ENCODE measurements around the gene P4HA2. TPM values are rescaled to one million over a fixed set of nuclear protein-coding genes. Genes with fewer than 3 reads are reported as not detected.

Gene P4HA2
- polyA plus RNA-seq, 1 of the 3 experiments (the other 2 are of a cell fraction), result 67.2 TPM

DNA sequence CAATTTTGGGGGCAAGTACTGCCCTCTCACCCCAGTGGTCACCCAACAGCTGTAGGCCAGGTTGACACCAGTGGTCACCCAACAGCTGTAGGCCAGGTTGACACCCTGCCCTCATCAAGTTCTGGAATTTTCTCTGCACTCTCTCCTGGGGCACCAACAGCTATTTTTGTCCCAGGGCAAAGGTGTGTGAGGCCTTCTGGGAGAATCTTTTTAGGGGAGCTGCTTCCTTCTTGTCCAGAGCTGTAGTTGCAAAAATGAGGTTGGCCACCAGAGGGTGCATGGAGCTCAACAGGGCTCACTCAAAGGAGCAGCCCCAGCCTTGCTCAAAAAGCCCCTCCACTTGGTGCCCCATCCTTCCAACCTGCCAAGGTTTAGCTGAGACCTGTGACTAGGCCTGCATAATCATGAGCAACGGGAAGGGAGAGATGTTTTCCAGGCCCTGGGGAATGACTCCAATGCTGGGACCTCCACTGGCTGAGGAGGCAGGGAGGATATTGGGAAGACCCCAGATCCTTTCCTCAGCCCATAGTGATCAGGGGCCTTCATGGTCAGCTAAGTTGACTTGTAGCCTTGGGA is 10.6 kb upstream of the P4HA2 start:
- CTCF ChIA-PET, result interaction anchor here (0.6 to 3.9 kb wide), 47 partner anchors 9 to 1582 kb away, joined by 3 to 50 read pairs (median 6); partner anchors contain the start of genes P4HA2, PDLIM4, SLC22A4 and SLC22A5
- H3K27me3 ChIP-seq (ENCODE audit: insufficient read depth), result no peaks in the 10 kb centered on the region
- no peaks in the 10 kb centered on the region for H3K79me2 ChIP-seq (ENCODE audit: insufficient read depth)
- no peak overlapping the region for H3K27ac ChIP-seq (ENCODE audit: low read depth in 2 of 2, low read length in 1 of 2)
- DNase-seq, result peak; percentile 71
- H3K9ac ChIP-seq, result no peak overlapping the region
- no peaks in the 10 kb centered on the region for H3K9me2 ChIP-seq
- POLR2A ChIA-PET, result interaction anchor here (1.0 to 1.5 kb wide), 4 partner anchors 21 to 252 kb away, joined by 3 to 7 read pairs (median 5); partner anchors contain the start of genes IRF1, SLC22A4 and SLC22A5
- no peak overlapping the region for H2AFZ ChIP-seq (ENCODE audit: low read depth)
- no peaks in the 10 kb centered on the region for H3K36me3 ChIP-seq (replicated peaks in 1 of 2; ENCODE audit: control insufficient read depth in 1 of 2, insufficient read depth in 2 of 2, low read length in 1 of 2)
- H3K4me2 ChIP-seq, result no peak overlapping the region
- no peaks in the 10 kb centered on the region for H3K9me3 ChIP-seq
- no peak for TF ChIP-seq MEF2A (IDR thresholded peaks at IDR 0.05; ENCODE audit: borderline replicate concordance, low read depth)
- TF ChIP-seq, protein P1, sequence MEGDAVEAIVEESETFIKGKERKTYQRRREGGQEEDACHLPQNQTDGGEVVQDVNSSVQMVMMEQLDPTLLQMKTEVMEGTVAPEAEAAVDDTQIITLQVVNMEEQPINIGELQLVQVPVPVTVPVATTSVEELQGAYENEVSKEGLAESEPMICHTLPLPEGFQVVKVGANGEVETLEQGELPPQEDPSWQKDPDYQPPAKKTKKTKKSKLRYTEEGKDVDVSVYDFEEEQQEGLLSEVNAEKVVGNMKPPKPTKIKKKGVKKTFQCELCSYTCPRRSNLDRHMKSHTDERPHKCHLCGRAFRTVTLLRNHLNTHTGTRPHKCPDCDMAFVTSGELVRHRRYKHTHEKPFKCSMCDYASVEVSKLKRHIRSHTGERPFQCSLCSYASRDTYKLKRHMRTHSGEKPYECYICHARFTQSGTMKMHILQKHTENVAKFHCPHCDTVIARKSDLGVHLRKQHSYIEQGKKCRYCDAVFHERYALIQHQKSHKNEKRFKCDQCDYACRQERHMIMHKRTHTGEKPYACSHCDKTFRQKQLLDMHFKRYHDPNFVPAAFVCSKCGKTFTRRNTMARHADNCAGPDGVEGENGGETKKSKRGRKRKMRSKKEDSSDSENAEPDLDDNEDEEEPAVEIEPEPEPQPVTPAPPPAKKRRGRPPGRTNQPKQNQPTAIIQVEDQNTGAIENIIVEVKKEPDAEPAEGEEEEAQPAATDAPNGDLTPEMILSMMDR (IDR thresholded peaks at IDR 0.05), result peak; percentile 85
- TF ChIP-seq SMC3 (IDR thresholded peaks at IDR 0.05; ENCODE audit: low read depth, low read length), result peak; percentile 82
- TF ChIP-seq, protein P2, sequence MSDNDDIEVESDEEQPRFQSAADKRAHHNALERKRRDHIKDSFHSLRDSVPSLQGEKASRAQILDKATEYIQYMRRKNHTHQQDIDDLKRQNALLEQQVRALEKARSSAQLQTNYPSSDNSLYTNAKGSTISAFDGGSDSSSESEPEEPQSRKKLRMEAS (IDR thresholded peaks at IDR 0.05; ENCODE audit: low read depth), result no peak
- TF ChIP-seq RAD21 (IDR thresholded peaks at IDR 0.05; ENCODE audit: low read length), result peak; percentile 82
- no peak for TF ChIP-seq POLR2AphosphoS5 (IDR thresholded peaks at IDR 0.05; ENCODE audit: low read depth, low read length)
- TF ChIP-seq, protein P3, sequence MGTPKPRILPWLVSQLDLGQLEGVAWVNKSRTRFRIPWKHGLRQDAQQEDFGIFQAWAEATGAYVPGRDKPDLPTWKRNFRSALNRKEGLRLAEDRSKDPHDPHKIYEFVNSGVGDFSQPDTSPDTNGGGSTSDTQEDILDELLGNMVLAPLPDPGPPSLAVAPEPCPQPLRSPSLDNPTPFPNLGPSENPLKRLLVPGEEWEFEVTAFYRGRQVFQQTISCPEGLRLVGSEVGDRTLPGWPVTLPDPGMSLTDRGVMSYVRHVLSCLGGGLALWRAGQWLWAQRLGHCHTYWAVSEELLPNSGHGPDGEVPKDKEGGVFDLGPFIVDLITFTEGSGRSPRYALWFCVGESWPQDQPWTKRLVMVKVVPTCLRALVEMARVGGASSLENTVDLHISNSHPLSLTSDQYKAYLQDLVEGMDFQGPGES (IDR thresholded peaks at IDR 0.05; ENCODE audit: low read depth, low read length), result no peak
- no peaks in the 10 kb centered on the region for H3F3A ChIP-seq (replicated peaks; ENCODE audit: insufficient read depth)
- WGBS (ENCODE audit: low lambda C conversion rate), result 14% methylated on average over 1 of the region's 1 CpG
- no peak overlapping the region; a peak in 1 of 4 replicates for H3K4me3 ChIP-seq (ENCODE audit: low read depth in 2 of 2, low read length in 1 of 2)
- H4K20me1 ChIP-seq (ENCODE audit: insufficient read depth), result no peaks in the 10 kb centered on the region
- no peaks in the 10 kb centered on the region for H3K4me1 ChIP-seq (ENCODE audit: control insufficient read depth in 1 of 2, insufficient read depth in 2 of 2, low read depth in 1 of 2, low read length in 1 of 2)

DNA sequence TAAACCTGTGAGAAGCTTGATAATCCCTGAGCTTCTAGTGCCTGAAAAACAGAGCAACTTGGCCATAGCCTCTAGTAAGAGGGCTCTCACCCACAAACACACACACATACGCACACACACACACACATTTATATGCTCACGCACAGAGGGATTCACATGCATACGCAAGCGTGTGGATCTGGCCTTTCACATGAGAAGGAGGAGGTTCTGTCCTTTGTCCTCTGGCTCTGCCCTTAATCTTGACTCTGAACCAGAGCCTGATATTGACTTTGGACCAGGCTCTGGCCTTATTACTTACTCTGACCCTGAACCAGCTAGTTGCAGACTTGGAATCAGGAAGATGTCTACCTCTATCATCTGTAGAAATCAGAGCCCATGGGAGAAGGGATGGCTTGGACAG is 10.0 kb upstream of the P4HA2 start:
- H2AFZ ChIP-seq (ENCODE audit: low read depth), result no peak overlapping the region
- H3K79me2 ChIP-seq (ENCODE audit: insufficient read depth), result no peaks in the 10 kb centered on the region
- H3K9ac ChIP-seq, result no peak overlapping the region
- WGBS (ENCODE audit: low lambda C conversion rate), result 80% methylated on average over 4 of the region's 4 CpGs
- no peaks in the 10 kb centered on the region for H3K27me3 ChIP-seq (ENCODE audit: insufficient read depth)
- CTCF ChIA-PET, result interaction anchor here (0.6 to 3.9 kb wide), 45 partner anchors 9 to 1583 kb away, joined by 3 to 50 read pairs (median 6); partner anchors contain the start of genes P4HA2, PDLIM4, SLC22A4 and SLC22A5
- no peaks in the 10 kb centered on the region for H3K9me3 ChIP-seq
- H3K27ac ChIP-seq (ENCODE audit: low read depth in 2 of 2, low read length in 1 of 2), result no peak overlapping the region
- POLR2A ChIA-PET, result interaction anchor here (1.0 to 1.5 kb wide), 4 partner anchors 22 to 253 kb away, joined by 3 to 7 read pairs (median 5); partner anchors contain the start of genes IRF1, SLC22A4 and SLC22A5
- no peaks in the 10 kb centered on the region for H3K36me3 ChIP-seq (replicated peaks in 1 of 2; ENCODE audit: control insufficient read depth in 1 of 2, insufficient read depth in 2 of 2, low read length in 1 of 2)
- H3K4me1 ChIP-seq (ENCODE audit: control insufficient read depth in 1 of 2, insufficient read depth in 2 of 2, low read depth in 1 of 2, low read length in 1 of 2), result no peaks in the 10 kb centered on the region
- H3F3A ChIP-seq (replicated peaks; ENCODE audit: insufficient read depth), result no peaks in the 10 kb centered on the region
- no peaks in the 10 kb centered on the region for H3K9me2 ChIP-seq
- H3K4me2 ChIP-seq, result no peak overlapping the region
- no peaks in the 10 kb centered on the region for H4K20me1 ChIP-seq (ENCODE audit: insufficient read depth)
- no peak overlapping the region for H3K4me3 ChIP-seq (ENCODE audit: low read depth in 2 of 2, low read length in 1 of 2)
- TF ChIP-seq FOSL2 (IDR thresholded peaks at IDR 0.05; ENCODE audit: borderline replicate concordance, low read depth), result no peak
- no peak for TF ChIP-seq TEAD4 (IDR thresholded peaks at IDR 0.05; ENCODE audit: borderline replicate concordance, insufficient read depth)
- TF ChIP-seq FOXJ3 (CRISPR knock-in tag; IDR thresholded peaks at IDR 0.05), result no peak
- no peak for TF ChIP-seq NFIC (IDR thresholded peaks at IDR 0.05; ENCODE audit: borderline replicate concordance)
- TF ChIP-seq, protein P2 (IDR thresholded peaks at IDR 0.05; ENCODE audit: low read depth), result no peak
- DNase-seq, result no peak

All from SK-N-SH (cell line).